CD4-positive, alpha-beta T cell (primary cell): ENCODE measurements around the gene GLCE. TPM values are rescaled to one million over a fixed set of nuclear protein-coding genes. Genes with fewer than 3 reads are reported as not detected.

Experiments used
- ATAC-seq: fragments of 200-7000 bp; cut with Tn5 transposase; one replicate; pipeline ENCODE4 v1.10.0; 2022; ENCODE audit warnings: mild to moderate bottlenecking; ENCODE audit not compliant: poor library complexity
- CTCF ChIA-PET: fragments of 350-600 bp; sonication (Branson Sonifier 250); formaldehyde crosslinking; loops from one replicate; lab custom pipeline; 2021; ENCODE audit warnings: antibody characterized with exemption, inconsistent platforms; lab: Charles Lee
- POLR2A ChIA-PET: fragments of 350-600 bp; sonication (Branson Sonifier 250); formaldehyde crosslinking; loops from one replicate; lab custom pipeline; 2021; ENCODE audit warnings: antibody characterized with exemption, inconsistent platforms; lab: Charles Lee
- DNase-seq, 14 experiments: peaks; one replicate each; pipeline ENCODE4 v3.0.0-alpha.2; 2013 to 2020; ENCODE audit warnings: mixed read lengths in 2 of 14
- H3K27ac ChIP-seq, 2 donors: one replicate each; pipeline versions ENCODE4 v1.5.1 to v1.7.0; 2013; ENCODE audit warnings: low read length in 2 of 2, low read depth in 1 of 2, mild to moderate bottlenecking in 1 of 2
- H3K27me3 ChIP-seq, 2 experiments: 1 replicate in 1 of 2; 2 replicates in 1 of 2; pipeline versions ENCODE4 v1.6.1 to v1.7.0; 2013; ENCODE audit warnings: low read length in 2 of 2, control low read depth in 1 of 2, mild to moderate bottlenecking in 1 of 2, moderate library complexity in 1 of 2; ENCODE audit not compliant: insufficient read depth in 2 of 2, control insufficient read depth in 1 of 2
- H3K36me3 ChIP-seq: one replicate; pipeline ENCODE4 v1.6.1; 2013; ENCODE audit warnings: low read length, control low read depth; ENCODE audit not compliant: insufficient read depth
- H3K4me1 ChIP-seq: one replicate; pipeline ENCODE4 v1.6.1; 2013; ENCODE audit warnings: low read length, control low read depth; ENCODE audit not compliant: insufficient read depth
- H3K4me3 ChIP-seq: one replicate; pipeline ENCODE4 v1.5.1; 2013; ENCODE audit warnings: mild to moderate bottlenecking, low read length, moderate library complexity
- H3K9me3 ChIP-seq, 2 experiments: 1 replicate in 1 of 2; 2 replicates in 1 of 2; pipeline versions ENCODE4 v1.6.1 to v1.7.0; 2013; ENCODE audit warnings: low read length in 2 of 2, mild to moderate bottlenecking in 2 of 2, control low read depth in 1 of 2, moderate library complexity in 1 of 2; ENCODE audit not compliant: control insufficient read depth in 1 of 2, insufficient read depth in 1 of 2
- H3K27ac Mint-ChIP-seq: one replicate; pipeline ENCODE4 v1.8.0; 2020; ENCODE audit warnings: mixed read lengths
- H3K27me3 Mint-ChIP-seq: one replicate; pipeline ENCODE4 v1.8.0; 2021; ENCODE audit warnings: mixed read lengths
- H3K36me3 Mint-ChIP-seq: one replicate; pipeline ENCODE4 v1.8.0; 2021; ENCODE audit warnings: low read depth, mixed read lengths
- H3K4me1 Mint-ChIP-seq: one replicate; pipeline ENCODE4 v1.8.0; 2021; ENCODE audit warnings: low read depth, mixed read lengths
- H3K4me3 Mint-ChIP-seq: one replicate; pipeline ENCODE4 v1.8.0; 2020; ENCODE audit warnings: mild to moderate bottlenecking, mixed read lengths
- H3K9me3 Mint-ChIP-seq: one replicate; pipeline ENCODE4 v1.8.0; 2020; ENCODE audit warnings: mixed read lengths
- intact Hi-C, 2 experiments: fragments of 100-400 bp; cut with DNase I in 1 of 2; cut with micrococcal nuclease in 1 of 2; formaldehyde crosslinking; loops; one replicate each; pipeline versions ENCODE4 v1.15.1 to v1.9.0; 2023 to 2025; cut with DNase I, micrococcal nuclease
- total RNA-seq, 174 experiments: library from RNA in 2 of 174; stranded (reverse) in 2 of 174; gene quantifications; one replicate each; pipeline ENCODE4 v1.2.3 and lab custom pipeline; 2021 to 2026
- TF ChIP-seq, protein P1 (sequence below): fragments of 200-600 bp; IDR thresholded peaks from one replicate; pipeline ENCODE4 v1.8.0; 2022; ENCODE audit warnings: antibody characterized with exemption, mild to moderate bottlenecking

GLCE gene
- total RNA-seq, 2 experiments from 2014 or later, result 3.2 TPM

- Mint-ChIP-seq H3K4me3 (no peak overlapping the region), H3K27me3 (no peaks in the 10 kb centered on the region), H3K9me3 (no peaks in the 10 kb centered on the region), H3K27ac (no peak overlapping the region), H3K4me1 (no peaks in the 10 kb centered on the region), H3K36me3 (no peaks in the 10 kb centered on the region)
- ATAC-seq, result no peak
- ChIA-PET POLR2A (no interaction called here), CTCF (no interaction called here)
- TF ChIP-seq, protein P1, sequence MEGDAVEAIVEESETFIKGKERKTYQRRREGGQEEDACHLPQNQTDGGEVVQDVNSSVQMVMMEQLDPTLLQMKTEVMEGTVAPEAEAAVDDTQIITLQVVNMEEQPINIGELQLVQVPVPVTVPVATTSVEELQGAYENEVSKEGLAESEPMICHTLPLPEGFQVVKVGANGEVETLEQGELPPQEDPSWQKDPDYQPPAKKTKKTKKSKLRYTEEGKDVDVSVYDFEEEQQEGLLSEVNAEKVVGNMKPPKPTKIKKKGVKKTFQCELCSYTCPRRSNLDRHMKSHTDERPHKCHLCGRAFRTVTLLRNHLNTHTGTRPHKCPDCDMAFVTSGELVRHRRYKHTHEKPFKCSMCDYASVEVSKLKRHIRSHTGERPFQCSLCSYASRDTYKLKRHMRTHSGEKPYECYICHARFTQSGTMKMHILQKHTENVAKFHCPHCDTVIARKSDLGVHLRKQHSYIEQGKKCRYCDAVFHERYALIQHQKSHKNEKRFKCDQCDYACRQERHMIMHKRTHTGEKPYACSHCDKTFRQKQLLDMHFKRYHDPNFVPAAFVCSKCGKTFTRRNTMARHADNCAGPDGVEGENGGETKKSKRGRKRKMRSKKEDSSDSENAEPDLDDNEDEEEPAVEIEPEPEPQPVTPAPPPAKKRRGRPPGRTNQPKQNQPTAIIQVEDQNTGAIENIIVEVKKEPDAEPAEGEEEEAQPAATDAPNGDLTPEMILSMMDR, result no peak
- H3K4me3 ChIP-seq, result no peak overlapping the region
- H3K4me1 ChIP-seq, result no peaks in the 10 kb centered on the region
- H3K9me3 ChIP-seq, result no peaks in the 10 kb centered on the region
- no peaks in the 10 kb centered on the region for H3K36me3 ChIP-seq
- intact Hi-C loops, result no loop called here
- no peak overlapping the region for H3K27ac ChIP-seq
- no peaks in the 10 kb centered on the region for H3K27me3 ChIP-seq
- DNase-seq, result no peak
Observed at GRCh38 chr15:69288011-69288410, 127.6 kb downstream of the GLCE start.

- no peak overlapping the region for H3K4me3 ChIP-seq
- Mint-ChIP-seq H3K4me1 (no peaks in the 10 kb centered on the region), H3K4me3 (no peak overlapping the region), H3K36me3 (no peaks in the 10 kb centered on the region), H3K9me3 (no peaks in the 10 kb centered on the region), H3K27ac (no peak overlapping the region), H3K27me3 (no peaks in the 10 kb centered on the region)
- TF ChIP-seq, protein P1, result no peak
- intact Hi-C loops, result no loop called here
- no peaks in the 10 kb centered on the region for H3K9me3 ChIP-seq
- ChIA-PET POLR2A (no interaction called here), CTCF (no interaction called here)
- H3K27ac ChIP-seq, result no peak overlapping the region
- no peaks in the 10 kb centered on the region for H3K36me3 ChIP-seq
- no peaks in the 10 kb centered on the region for H3K4me1 ChIP-seq
- no peaks in the 10 kb centered on the region for H3K27me3 ChIP-seq
- DNase-seq (no peak), ATAC-seq (no peak)
Observed at GRCh38 chr15:69288531-69289341, 128.3 kb downstream of the GLCE start.

DNA sequence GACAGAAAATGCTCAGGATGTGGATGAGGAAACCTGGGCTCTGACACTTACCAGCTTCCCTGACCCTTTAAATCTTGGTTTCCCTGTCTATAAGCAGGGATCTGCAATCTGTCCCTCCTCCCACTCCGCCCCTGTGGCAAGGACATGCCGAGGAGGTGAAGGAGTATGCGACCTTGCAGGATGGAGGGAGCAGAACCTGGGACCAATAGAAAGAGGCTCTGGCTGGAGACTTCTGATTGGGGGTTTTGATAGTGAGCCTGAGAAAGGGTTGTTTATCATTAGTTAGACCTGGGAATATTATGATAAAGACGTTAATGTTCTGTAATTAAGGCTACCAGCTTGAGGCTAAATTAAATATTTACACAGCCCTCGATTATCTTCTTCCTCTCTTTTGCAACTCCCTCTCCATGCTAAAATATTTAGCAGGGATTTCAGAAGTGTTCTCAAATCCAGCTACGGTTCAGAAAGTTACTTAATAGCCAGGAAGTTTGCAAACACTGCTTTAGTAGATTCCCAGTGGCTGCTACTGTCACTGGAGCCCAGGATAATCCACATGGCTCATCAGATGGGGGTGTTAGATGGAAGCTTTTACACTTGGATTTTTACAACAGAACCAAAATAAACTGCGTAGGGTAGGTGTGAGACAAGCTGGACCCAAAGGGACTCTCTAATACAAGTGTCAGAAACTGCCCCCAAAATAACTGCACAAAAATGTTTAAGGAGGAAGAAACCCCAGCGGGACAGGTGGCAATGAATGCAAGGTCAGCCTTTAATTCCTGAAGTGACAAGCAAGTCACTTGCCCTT is 129.1 kb downstream of the GLCE start:
- H3K27me3 ChIP-seq, result no peaks in the 10 kb centered on the region
- Mint-ChIP-seq H3K4me1 (no peaks in the 10 kb centered on the region), H3K27me3 (no peaks in the 10 kb centered on the region), H3K27ac (no peak overlapping the region), H3K36me3 (no peaks in the 10 kb centered on the region), H3K9me3 (no peaks in the 10 kb centered on the region), H3K4me3 (no peak overlapping the region)
- no peak overlapping the region for H3K4me3 ChIP-seq
- ChIA-PET CTCF (no interaction called here), POLR2A (no interaction called here)
- H3K9me3 ChIP-seq, result no peaks in the 10 kb centered on the region
- DNase-seq (no peak), ATAC-seq (no peak)
- intact Hi-C loops, result no loop called here
- TF ChIP-seq, protein P1, result no peak
- H3K4me1 ChIP-seq, result no peaks in the 10 kb centered on the region
- no peak overlapping the region for H3K27ac ChIP-seq
- no peaks in the 10 kb centered on the region for H3K36me3 ChIP-seq
